Smooth muscle cell (in vitro differentiated cells): ENCODE measurements around the gene MAP2K7. TPM values are rescaled to one million over a fixed set of nuclear protein-coding genes. Genes with fewer than 3 reads are reported as not detected.

ENCODE experiments used
- DNase-seq: peaks from one replicate; lab custom pipeline; 2025; ENCODE audit not compliant: unreplicated experiment; lab: John Stamatoyannopoulos, UW
- H2AFZ ChIP-seq: fragments of 200-600 bp; sonication (generic); 2 replicates; pipeline ENCODE4 v1.6.0; 2016; ENCODE audit warnings: antibody characterized with exemption, low read depth, mild to moderate bottlenecking
- H3F3A ChIP-seq: fragments of 200-600 bp; sonication (generic); 2 replicates; pipeline ENCODE4 v1.6.0; 2017; ENCODE audit warnings: antibody characterized with exemption, low read depth
- H3K27ac ChIP-seq: fragments of 200-600 bp; sonication (generic); 2 replicates; pipeline ENCODE4 v1.5.1; 2016; ENCODE audit warnings: low read depth, mild to moderate bottlenecking
- H3K27me3 ChIP-seq: fragments of 200-600 bp; sonication (generic); 2 replicates; pipeline ENCODE4 v1.6.1; 2016; ENCODE audit warnings: low read depth, mild to moderate bottlenecking
- H3K36me3 ChIP-seq: fragments of 200-600 bp; sonication (generic); 2 replicates; pipeline ENCODE4 v1.5.1; 2016; ENCODE audit warnings: low read depth
- H3K4me1 ChIP-seq: fragments of 200-600 bp; sonication (generic); 2 replicates; pipeline ENCODE4 v1.5.1; 2016; ENCODE audit warnings: low read depth
- H3K4me2 ChIP-seq: fragments of 200-600 bp; sonication (generic); 2 replicates; pipeline ENCODE4 v1.6.0; 2016; ENCODE audit warnings: mild to moderate bottlenecking
- H3K4me3 ChIP-seq: fragments of 200-600 bp; sonication (generic); 2 replicates; pipeline ENCODE4 v1.5.1; 2016; ENCODE audit warnings: mild to moderate bottlenecking
- H3K79me2 ChIP-seq: fragments of 200-600 bp; sonication (generic); 2 replicates; pipeline ENCODE4 v1.6.0; 2016; ENCODE audit warnings: low read depth, mild to moderate bottlenecking
- H3K9ac ChIP-seq: fragments of 200-600 bp; sonication (generic); 2 replicates; pipeline ENCODE4 v1.6.0; 2016; ENCODE audit warnings: low read depth
- H3K9me3 ChIP-seq: fragments of 200-600 bp; sonication (generic); replicated peaks from 2 replicates; pipeline ENCODE4 v1.5.1; 2016; ENCODE audit warnings: low read depth
- H4K20me1 ChIP-seq: fragments of 200-600 bp; sonication (generic); 2 replicates; pipeline ENCODE4 v1.6.0; 2016; ENCODE audit warnings: low read depth
- WGBS: methylation state at CpG from one replicate; pipeline ENCODE4 v1.1.7; 2016; ENCODE audit warnings: low lambda C conversion rate; 5-methylcytosine and 5-hydroxymethylcytosine counted together
- polyA plus RNA-seq: library from polyadenylated mRNA; unstranded; fragments of >200 nt; fragmentation: Nextera tagmentation; extraction: Ambion mirVana; gene quantifications from 2 replicates; pipeline ENCODE4 v1.2.1, GENCODE V29; 2016
- total RNA-seq: library from RNA; depleted of rRNA; stranded (reverse); fragments of >200 nt; gene quantifications from 2 replicates; pipeline ENCODE4 v1.2.3, GENCODE V29; 2014
- TF ChIP-seq, protein P1 (sequence below): fragments of 200-600 bp; sonication (generic); IDR thresholded peaks from 2 replicates; pipeline ENCODE4 v1.5.1; 2017; ENCODE audit warnings: borderline replicate concordance, mild to moderate bottlenecking, antibody characterized with exemption; ENCODE audit not compliant: insufficient read depth, poor library complexity, severe bottlenecking

Gene MAP2K7
- total and polyA plus RNA-seq, 2 experiments from 2014 or later, result 6.7 to 9.2 TPM

- 92% methylated on average over 13 of the region's 13 CpGs for WGBS
- H3K27me3 ChIP-seq, result no peaks in the 10 kb centered on the region
- H3K9me3 ChIP-seq, result no peaks in the 10 kb centered on the region
- no peak overlapping the region for H2AFZ ChIP-seq
- peaks cover 15% of the 10 kb centered on the region for H3K36me3 ChIP-seq
- peaks cover 5% of the 10 kb centered on the region for H4K20me1 ChIP-seq
- no peak for DNase-seq
- TF ChIP-seq, protein P1, sequence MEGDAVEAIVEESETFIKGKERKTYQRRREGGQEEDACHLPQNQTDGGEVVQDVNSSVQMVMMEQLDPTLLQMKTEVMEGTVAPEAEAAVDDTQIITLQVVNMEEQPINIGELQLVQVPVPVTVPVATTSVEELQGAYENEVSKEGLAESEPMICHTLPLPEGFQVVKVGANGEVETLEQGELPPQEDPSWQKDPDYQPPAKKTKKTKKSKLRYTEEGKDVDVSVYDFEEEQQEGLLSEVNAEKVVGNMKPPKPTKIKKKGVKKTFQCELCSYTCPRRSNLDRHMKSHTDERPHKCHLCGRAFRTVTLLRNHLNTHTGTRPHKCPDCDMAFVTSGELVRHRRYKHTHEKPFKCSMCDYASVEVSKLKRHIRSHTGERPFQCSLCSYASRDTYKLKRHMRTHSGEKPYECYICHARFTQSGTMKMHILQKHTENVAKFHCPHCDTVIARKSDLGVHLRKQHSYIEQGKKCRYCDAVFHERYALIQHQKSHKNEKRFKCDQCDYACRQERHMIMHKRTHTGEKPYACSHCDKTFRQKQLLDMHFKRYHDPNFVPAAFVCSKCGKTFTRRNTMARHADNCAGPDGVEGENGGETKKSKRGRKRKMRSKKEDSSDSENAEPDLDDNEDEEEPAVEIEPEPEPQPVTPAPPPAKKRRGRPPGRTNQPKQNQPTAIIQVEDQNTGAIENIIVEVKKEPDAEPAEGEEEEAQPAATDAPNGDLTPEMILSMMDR, result no peak
- H3K4me1 ChIP-seq, result no peaks in the 10 kb centered on the region
- peaks cover 2% of the 10 kb centered on the region for H3F3A ChIP-seq
- H3K4me3 ChIP-seq, result no peak overlapping the region
- no peak overlapping the region for H3K9ac ChIP-seq
- no peak overlapping the region for H3K27ac ChIP-seq
- H3K79me2 ChIP-seq, result no peaks in the 10 kb centered on the region
- H3K4me2 ChIP-seq, result no peak overlapping the region
Measured at GRCh38 chr19:7961920-7962626, 58.4 kb downstream of the MAP2K7 start.

DNA sequence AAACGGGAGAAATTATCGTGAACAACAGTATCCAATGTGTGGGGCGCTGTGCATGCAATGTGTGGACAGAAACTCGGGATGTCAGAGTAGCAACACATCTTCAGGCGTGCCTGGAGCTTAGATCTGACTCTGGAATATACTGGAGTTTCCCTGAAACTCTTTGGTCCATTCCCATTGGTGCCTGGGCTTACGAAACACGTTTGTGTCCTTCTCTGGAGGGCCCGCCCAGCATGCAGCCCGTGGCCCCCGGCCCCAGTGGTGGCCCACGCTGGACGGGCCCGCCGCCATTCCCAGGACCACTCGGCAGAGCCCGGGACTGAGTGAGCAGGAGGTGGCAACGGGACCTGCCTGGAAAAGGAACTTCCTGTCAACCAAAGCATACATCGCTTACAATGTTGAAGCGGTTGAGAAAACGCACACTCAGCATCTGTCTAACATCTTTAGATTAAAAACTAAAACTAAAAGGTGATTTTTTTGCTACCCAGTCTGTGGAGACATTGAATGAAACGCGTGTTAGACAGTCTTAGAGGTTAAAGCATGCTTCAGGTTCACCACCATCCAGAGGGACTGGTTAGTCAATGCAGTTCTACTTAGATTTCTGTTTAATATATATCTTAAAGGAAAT, 59.1 kb downstream of the MAP2K7 start:
- 96% methylated on average over 21 of the region's 22 CpGs for WGBS
- H3K27me3 ChIP-seq, result no peaks in the 10 kb centered on the region
- H3K4me2 ChIP-seq, result no peak overlapping the region
- TF ChIP-seq, protein P1, result no peak
- H3K27ac ChIP-seq, result no peak overlapping the region
- no peaks in the 10 kb centered on the region for H3K79me2 ChIP-seq
- H2AFZ ChIP-seq, result no peak overlapping the region
- DNase-seq, result no peak
- H3F3A ChIP-seq, result peaks cover 6% of the 10 kb centered on the region
- H4K20me1 ChIP-seq, result peaks cover 5% of the 10 kb centered on the region
- H3K4me1 ChIP-seq, result no peaks in the 10 kb centered on the region
- peaks cover 22% of the 10 kb centered on the region for H3K36me3 ChIP-seq
- H3K9me3 ChIP-seq, result no peaks in the 10 kb centered on the region
- H3K4me3 ChIP-seq, result no peak overlapping the region
- H3K9ac ChIP-seq, result no peak overlapping the region

GRCh38 chr19:7963566-7963965, 59.9 kb downstream of the MAP2K7 start:
- TF ChIP-seq, protein P1, result no peak
- H3K9me3 ChIP-seq, result no peaks in the 10 kb centered on the region
- peaks cover 12% of the 10 kb centered on the region for H4K20me1 ChIP-seq
- no peak overlapping the region for H3K9ac ChIP-seq
- no peaks in the 10 kb centered on the region for H3K27me3 ChIP-seq
- H3K4me2 ChIP-seq, result no peak overlapping the region
- peaks cover 22% of the 10 kb centered on the region for H3K36me3 ChIP-seq
- no peak overlapping the region for H2AFZ ChIP-seq
- no peaks in the 10 kb centered on the region for H3K79me2 ChIP-seq
- no peak overlapping the region for H3K4me3 ChIP-seq
- H3F3A ChIP-seq, result peaks cover 6% of the 10 kb centered on the region
- 96% methylated on average over 25 of the region's 25 CpGs for whole genome bisulfite sequencing
- no peak overlapping the region for H3K27ac ChIP-seq
- no peaks in the 10 kb centered on the region for H3K4me1 ChIP-seq
- DNase-seq, result no peak

Other genes starting within 250 kb of the MAP2K7 start
- gene RETN, start 234.8 kb upstream of the MAP2K7 start, total RNA-seq, result not detected in 2 replicates
- gene RETN, start 234.8 kb upstream of the MAP2K7 start, polyA plus RNA-seq, result not detected in 2 replicates
- not detected in 2 replicates for gene MCEMP1, start 226.8 kb upstream of the MAP2K7 start, total RNA-seq
- gene MCEMP1, start 226.8 kb upstream of the MAP2K7 start, polyA plus RNA-seq, result not detected in 2 replicates
- 61.4 and 61.8 TPM in 2 replicates for gene TRAPPC5, start 223.0 kb upstream of the MAP2K7 start, total RNA-seq
- 166 and 174 TPM in 2 replicates for gene TRAPPC5, start 223.0 kb upstream of the MAP2K7 start, polyA plus RNA-seq
- not detected in 2 replicates for gene FCER2, start 201.7 kb upstream of the MAP2K7 start, total RNA-seq
- gene FCER2, start 201.7 kb upstream of the MAP2K7 start, polyA plus RNA-seq, result not detected in 2 replicates
- gene CLEC4G, start 171.8 kb upstream of the MAP2K7 start, total RNA-seq, result not detected in 2 replicates
- gene CLEC4G, start 171.8 kb upstream of the MAP2K7 start, polyA plus RNA-seq, result not detected in 2 replicates
- gene CD209, start 156.3 kb upstream of the MAP2K7 start, total RNA-seq, result not detected in 2 replicates
- not detected in 2 replicates for gene CD209, start 156.3 kb upstream of the MAP2K7 start, polyA plus RNA-seq
- not detected in 2 replicates for gene CLEC4M, start 140.6 kb upstream of the MAP2K7 start, total RNA-seq
- gene CLEC4M, start 140.6 kb upstream of the MAP2K7 start, polyA plus RNA-seq, result not detected in 2 replicates
- 8.8 and 10.9 TPM in 2 replicates for gene EVI5L, start 73.7 kb upstream of the MAP2K7 start, total RNA-seq
- 15.9 and 21.2 TPM in 2 replicates for gene EVI5L, start 73.7 kb upstream of the MAP2K7 start, polyA plus RNA-seq
- gene PRR36, start 29.5 kb upstream of the MAP2K7 start, total RNA-seq, result 0.13 TPM in 1 of 2 replicates, not detected in the other
- gene PRR36, start 29.5 kb upstream of the MAP2K7 start, polyA plus RNA-seq, result 0.57 and 2.5 TPM in 2 replicates
- gene LRRC8E, start 15.4 kb upstream of the MAP2K7 start, total RNA-seq, result 7.6 and 7.8 TPM in 2 replicates
- gene LRRC8E, start 15.4 kb upstream of the MAP2K7 start, polyA plus RNA-seq, result 6.3 and 7.4 TPM in 2 replicates
- gene TGFBR3L, start 11.0 kb downstream of the MAP2K7 start, total RNA-seq, result 18.7 and 20.7 TPM in 2 replicates
- gene TGFBR3L, start 11.0 kb downstream of the MAP2K7 start, polyA plus RNA-seq, result 44.0 and 46.6 TPM in 2 replicates
- 9.5 and 18.2 TPM in 2 replicates for gene SNAPC2, start 16.5 kb downstream of the MAP2K7 start, total RNA-seq
- gene SNAPC2, start 16.5 kb downstream of the MAP2K7 start, polyA plus RNA-seq, result 35.0 and 35.3 TPM in 2 replicates
- 4.8 and 6.0 TPM in 2 replicates for gene CTXN1, start 22.3 kb downstream of the MAP2K7 start, total RNA-seq
- 25.4 and 26.0 TPM in 2 replicates for gene CTXN1, start 22.3 kb downstream of the MAP2K7 start, polyA plus RNA-seq
- 25.1 and 27.1 TPM in 2 replicates for gene TIMM44, start 39.8 kb downstream of the MAP2K7 start, total RNA-seq
- 21.8 and 39.3 TPM in 2 replicates for gene TIMM44, start 39.8 kb downstream of the MAP2K7 start, polyA plus RNA-seq
- gene ELAVL1, start 101.8 kb downstream of the MAP2K7 start, total RNA-seq, result 32.8 and 47.9 TPM in 2 replicates
- gene ELAVL1, start 101.8 kb downstream of the MAP2K7 start, polyA plus RNA-seq, result 90.7 and 91.6 TPM in 2 replicates
- not detected in 2 replicates for gene CCL25, start 148.9 kb downstream of the MAP2K7 start, total RNA-seq
- gene CCL25, start 148.9 kb downstream of the MAP2K7 start, polyA plus RNA-seq, result 0.91 TPM in 1 of 2 replicates, not detected in the other
- gene FBN3, start 245.7 kb downstream of the MAP2K7 start, total RNA-seq, result not detected in 2 replicates
- gene FBN3, start 245.7 kb downstream of the MAP2K7 start, polyA plus RNA-seq, result not detected in 2 replicates